ENCODE measurements around the gene OR8B8.
"Not testable (repeated sequence)": the region's sequence is repeated elsewhere in the genome, so short reads cannot be mapped to it uniquely, and the experiment has no call there.

DNA sequence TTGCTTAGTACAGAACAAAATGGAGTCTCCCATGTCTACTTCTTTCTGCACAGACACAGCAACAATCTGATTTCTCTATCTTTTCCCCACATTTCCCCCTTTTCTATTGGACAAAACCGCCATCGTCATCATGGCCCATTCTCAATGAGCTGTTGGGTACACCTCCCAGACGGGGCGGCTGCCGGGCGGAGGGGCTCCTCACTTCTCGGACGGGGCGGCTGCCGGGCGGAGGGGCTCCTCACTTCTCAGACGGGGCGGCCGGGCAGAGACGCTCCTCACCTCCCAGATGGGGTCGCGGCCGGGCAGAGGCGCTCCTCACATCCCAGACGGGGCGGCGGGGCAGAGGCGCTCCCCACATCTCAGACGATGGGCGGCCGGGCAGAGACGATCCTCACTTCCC, 42.3 kb downstream of the OR8B8 start:
- not testable (repeated sequence) for TF ChIP-seq CTCF (IDR thresholded peaks at IDR 0.05 in 2 of 3, conservative IDR thresholded peaks at IDR 0.05 in 1 of 3; ENCODE audit: borderline replicate concordance in 1 of 3, insufficient read depth in 1 of 3, low read depth in 2 of 3, low read length in 2 of 3); POLR2A (IDR thresholded peaks at IDR 0.05; ENCODE audit: borderline replicate concordance, extremely low read depth, insufficient read depth, insufficient read length); EZH2 (IDR thresholded peaks at IDR 0.05); CBX3 (IDR thresholded peaks at IDR 0.05; ENCODE audit: low read depth); POLR2AphosphoS5 (IDR thresholded peaks at IDR 0.05; ENCODE audit: low read depth, low read length); EGR1 (IDR thresholded peaks at IDR 0.05; ENCODE audit: low read depth); ZNF274 (IDR thresholded peaks at IDR 0.05; ENCODE audit: low read depth, low read length); TCF7L2 (IDR thresholded peaks at IDR 0.05; ENCODE audit: borderline replicate concordance, extremely low read depth, insufficient read depth, insufficient read length); JUND (IDR thresholded peaks at IDR 0.05); CEBPB (IDR thresholded peaks at IDR 0.05; ENCODE audit: low read depth); SIN3A (IDR thresholded peaks at IDR 0.05; ENCODE audit: low read depth)

All from HCT116 (cell line).